Mucosa of descending colon (tissue), 3 donors: Measurements from ENCODE around the gene IGF2BP2. TPM values are rescaled to one million over a fixed set of nuclear protein-coding genes. Genes with fewer than 3 reads are reported as not detected.

Experiments
- ATAC-seq: fragments of 200-7000 bp; cut with Tn5 transposase; one replicate; pipeline ENCODE4 v1.9.1; 2020; ENCODE audit warnings: mild to moderate bottlenecking, moderate library complexity
- DNase-seq, 3 donors: peaks; one replicate each; pipeline ENCODE4 v3.0.0-alpha.2; 2020
- H3K36me3 ChIP-seq: fragments of 200-600 bp; one replicate; pipeline ENCODE4 v1.8.0; 2021; ENCODE audit warnings: low read depth, mild to moderate bottlenecking
- H3K4me1 ChIP-seq: fragments of 200-600 bp; one replicate; pipeline ENCODE4 v1.8.0; 2021; ENCODE audit warnings: low read depth, mild to moderate bottlenecking
- H3K4me3 ChIP-seq: fragments of 200-600 bp; one replicate; pipeline ENCODE4 v1.8.0; 2021; ENCODE audit warnings: mild to moderate bottlenecking
- H3K9me3 ChIP-seq: fragments of 200-600 bp; one replicate; pipeline ENCODE4 v1.8.0; 2021; ENCODE audit warnings: mild to moderate bottlenecking
- CTCF ChIP-seq: fragments of 200-600 bp; IDR thresholded peaks from one replicate; pipeline ENCODE4 v1.8.0; 2022; ENCODE audit warnings: antibody characterized with exemption, mild to moderate bottlenecking
- intact Hi-C, 2 donors: fragments of 100-400 bp; cut with DNase I in 1 of 2; cut with micrococcal nuclease in 1 of 2; formaldehyde crosslinking; loops; one replicate each; pipeline versions ENCODE4 v1.11.0 to v1.11.1; 2022; cut with DNase I, micrococcal nuclease
- total RNA-seq, 3 donors: library from RNA; stranded (reverse); fragmentation: NEBNext Ultra II Directional in 2 of 3; extraction: Animal tissue kit (Norgen Biotek cat#: 25700) in 2 of 3; gene quantifications; one replicate each; pipeline versions ENCODE4 v1.2.1 to v1.2.4, GENCODE V29; 2021 to 2023
- donor health status: DM: no; HTN: no; CAD: no; lungs with moderate emphysema.
- donor health status: DM: no; HTN: no; CAD: no.
- donor health status: DM: no; HTN: yes; CAD: no.

Gene IGF2BP2
- total RNA-seq, 3 donors from 2014 or later: 26.7 to 67.4 (median 42.1) TPM

- intact Hi-C loops: no loop called here
Measured at GRCh38 chr3:185717121-185717520, 107.7 kb downstream of the IGF2BP2 start.

GRCh38 chr3:185716436-185717108, 108.3 kb downstream of the IGF2BP2 start:
- ATAC-seq (peak; percentile 69), DNase-seq (peak in 1 of 3 donors; percentile 46)
- TF ChIP-seq CTCF: no peak
- intact Hi-C loops: no loop called here
- no peak overlapping the region for H3K4me3 ChIP-seq
- peaks cover 20% of the 10 kb centered on the region for H3K4me1 ChIP-seq
- H3K36me3 ChIP-seq: no peaks in the 10 kb centered on the region
- no peaks in the 10 kb centered on the region for H3K9me3 ChIP-seq

More at GRCh38 chr3:185717121-185717520, 107.7 kb downstream of the IGF2BP2 start:
- no peaks in the 10 kb centered on the region for H3K36me3 ChIP-seq
- ATAC-seq (peak; percentile 9), DNase-seq (no peak)
- no peaks in the 10 kb centered on the region for H3K9me3 ChIP-seq
- no peak overlapping the region for H3K4me3 ChIP-seq
- no peak for TF ChIP-seq CTCF
- peaks cover 20% of the 10 kb centered on the region for H3K4me1 ChIP-seq

DNA sequence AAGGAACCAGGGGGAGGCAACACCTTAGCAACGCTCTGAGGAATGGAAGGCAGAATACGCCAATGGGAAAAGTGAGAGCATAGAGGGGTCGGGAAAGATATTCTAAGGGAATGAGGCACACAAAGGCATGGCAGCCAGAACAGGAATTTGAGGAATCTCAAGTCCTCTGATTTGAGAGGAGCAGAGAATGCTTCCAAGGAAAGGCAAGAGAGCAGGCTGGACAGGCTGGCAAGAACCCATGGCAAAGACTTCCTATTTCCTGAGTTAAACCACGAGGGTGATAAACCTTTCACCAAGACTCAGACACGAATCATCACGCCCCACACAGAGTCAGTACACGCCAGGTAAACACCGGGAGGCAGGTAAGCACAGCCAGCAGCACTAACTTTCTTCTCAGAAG, 109.8 kb downstream of the IGF2BP2 start:
- H3K4me3 ChIP-seq: no peak overlapping the region
- H3K9me3 ChIP-seq: no peaks in the 10 kb centered on the region
- H3K36me3 ChIP-seq: no peaks in the 10 kb centered on the region
- ATAC-seq (peak; percentile 53), DNase-seq (peak in 1 of 3 donors; percentile 33)
- intact Hi-C loops: no loop called here
- peaks cover 20% of the 10 kb centered on the region for H3K4me1 ChIP-seq
- TF ChIP-seq CTCF: no peak

DNA sequence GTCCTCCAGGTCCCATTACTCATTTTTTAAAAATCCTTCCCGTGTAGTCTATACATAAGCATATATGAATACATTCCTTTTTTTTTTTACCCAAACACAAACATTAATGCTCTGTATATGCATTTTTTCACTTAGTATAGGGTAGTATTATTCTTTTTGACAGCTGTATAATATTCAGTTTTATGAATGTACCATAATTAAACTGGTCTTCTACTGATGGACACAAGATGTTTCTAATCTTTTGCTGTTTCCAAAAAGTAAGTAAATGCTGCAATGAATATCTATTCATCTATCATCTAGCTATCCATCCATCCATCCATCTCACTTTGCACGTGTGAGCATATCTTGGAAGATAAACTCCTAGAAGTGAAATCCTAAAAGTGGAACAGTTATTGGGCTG, 110.8 kb downstream of the IGF2BP2 start:
- no peak for TF ChIP-seq CTCF
- DNase-seq (no peak), ATAC-seq (no peak)
- H3K9me3 ChIP-seq: no peaks in the 10 kb centered on the region
- intact Hi-C loops: no loop called here
- H3K4me1 ChIP-seq: peaks cover 25% of the 10 kb centered on the region
- H3K36me3 ChIP-seq: no peaks in the 10 kb centered on the region
- H3K4me3 ChIP-seq: no peak overlapping the region

DNA sequence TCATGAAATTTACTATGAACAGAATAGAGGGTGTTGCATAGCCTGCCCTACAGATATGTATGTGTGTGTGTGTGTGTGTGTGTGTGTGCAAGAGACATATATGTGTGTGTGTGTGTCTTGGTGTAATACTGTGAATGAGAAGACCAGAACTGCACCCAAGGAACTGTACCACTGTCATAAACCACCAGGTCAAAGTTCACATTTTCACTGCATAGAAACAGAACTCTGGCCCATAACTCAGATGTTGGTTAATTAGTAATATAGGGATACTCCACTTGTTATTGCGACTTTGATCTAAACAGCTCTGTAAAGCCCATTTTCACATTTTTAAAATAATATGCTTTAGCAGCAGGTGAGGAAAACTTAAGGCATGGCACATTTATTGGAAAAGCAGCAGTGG, 111.8 kb downstream of the IGF2BP2 start:
- H3K4me3 ChIP-seq: no peak overlapping the region
- peak in 1 of 3 donors; percentile 72 for DNase-seq
- no peaks in the 10 kb centered on the region for H3K36me3 ChIP-seq
- peak; percentile 88 for ATAC-seq
- H3K9me3 ChIP-seq: no peaks in the 10 kb centered on the region
- intact Hi-C loops: no loop called here
- H3K4me1 ChIP-seq: peaks cover 28% of the 10 kb centered on the region
- no peak for TF ChIP-seq CTCF

DNA sequence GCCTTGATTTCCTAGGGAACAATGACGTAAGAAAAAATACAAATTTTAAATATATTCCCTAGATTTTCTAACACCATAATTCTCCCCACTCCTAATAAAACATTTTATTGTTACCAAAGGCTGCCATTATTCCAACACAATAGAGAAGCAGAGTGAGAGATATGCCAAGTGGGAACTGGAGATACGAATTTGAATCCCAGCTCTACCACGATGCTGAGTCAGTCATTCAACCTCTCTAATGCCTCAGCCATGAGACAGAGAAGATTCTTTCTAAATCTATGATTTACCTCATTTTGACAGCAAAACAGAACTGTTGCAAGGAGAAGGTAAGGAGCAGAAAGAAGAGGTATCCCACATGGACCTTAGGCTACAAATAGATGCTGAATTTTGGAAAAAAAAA, 112.5 kb downstream of the IGF2BP2 start:
- intact Hi-C loops: no loop called here
- Histone ChIP-seq H3K36me3 (no peaks in the 10 kb centered on the region), H3K9me3 (no peaks in the 10 kb centered on the region), H3K4me3 (no peak overlapping the region), H3K4me1 (peaks cover 26% of the 10 kb centered on the region)
- no peak for TF ChIP-seq CTCF
- ATAC-seq (no peak), DNase-seq (no peak)
